Left renal pelvis (tissue), 4 donors: Measurements from ENCODE around the gene NWD2. TPM values are rescaled to one million over a fixed set of nuclear protein-coding genes. Genes with fewer than 3 reads are reported as not detected.
A peak's percentile ranks its signal among the peaks of the same experiment; 100 is the strongest.

Experiments used
- DNase-seq, 4 donors: peaks; one replicate each; pipeline ENCODE4 v3.0.0-alpha.2; 2013; ENCODE audit warnings: low read depth in 4 of 4, low spot score in 3 of 4
- polyA plus RNA-seq, 4 donors: library from polyadenylated mRNA; unstranded; fragments of 120-200 nt; gene quantifications; one replicate each; pipeline ENCODE4 v1.2.1, GENCODE V29; 2013; ENCODE audit not compliant: insufficient read length in 4 of 4

Gene NWD2
- polyA plus RNA-seq, 4 donors = 0.01 to 0.27 (median 0.10) TPM

DNA sequence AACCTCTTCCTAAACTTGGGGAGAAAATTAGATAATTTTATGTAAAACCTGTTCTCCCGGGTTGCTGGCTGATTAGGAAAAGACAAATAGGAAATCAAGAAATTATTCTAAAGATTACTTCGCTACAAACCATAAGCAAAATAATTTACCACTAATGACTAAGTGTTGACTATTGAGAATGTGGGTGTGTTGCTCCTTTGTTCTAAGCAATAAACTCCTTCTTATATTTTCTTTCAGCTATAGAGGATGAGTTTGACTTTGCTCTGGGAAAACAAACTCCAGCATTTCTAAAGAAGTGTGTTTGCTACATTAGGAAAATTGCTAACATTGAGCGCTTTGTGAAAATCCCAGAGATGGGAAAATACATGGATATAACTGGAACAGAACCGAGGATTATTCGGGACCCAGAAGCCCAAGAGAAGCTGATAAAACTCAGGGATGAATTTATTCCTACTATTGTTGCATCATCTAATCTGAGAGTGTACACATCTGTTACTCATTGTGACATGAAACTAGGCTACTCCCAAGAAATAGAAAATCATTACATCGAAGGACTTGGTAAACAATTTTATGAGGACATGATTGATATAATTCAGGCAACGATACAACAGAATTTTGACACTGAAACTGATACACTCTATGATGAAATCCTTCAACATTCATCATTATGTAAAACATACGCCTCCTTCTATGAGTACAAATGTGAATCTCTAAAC, 194.2 kb downstream of the NWD2 start:
- no peak for DNase-seq

DNA sequence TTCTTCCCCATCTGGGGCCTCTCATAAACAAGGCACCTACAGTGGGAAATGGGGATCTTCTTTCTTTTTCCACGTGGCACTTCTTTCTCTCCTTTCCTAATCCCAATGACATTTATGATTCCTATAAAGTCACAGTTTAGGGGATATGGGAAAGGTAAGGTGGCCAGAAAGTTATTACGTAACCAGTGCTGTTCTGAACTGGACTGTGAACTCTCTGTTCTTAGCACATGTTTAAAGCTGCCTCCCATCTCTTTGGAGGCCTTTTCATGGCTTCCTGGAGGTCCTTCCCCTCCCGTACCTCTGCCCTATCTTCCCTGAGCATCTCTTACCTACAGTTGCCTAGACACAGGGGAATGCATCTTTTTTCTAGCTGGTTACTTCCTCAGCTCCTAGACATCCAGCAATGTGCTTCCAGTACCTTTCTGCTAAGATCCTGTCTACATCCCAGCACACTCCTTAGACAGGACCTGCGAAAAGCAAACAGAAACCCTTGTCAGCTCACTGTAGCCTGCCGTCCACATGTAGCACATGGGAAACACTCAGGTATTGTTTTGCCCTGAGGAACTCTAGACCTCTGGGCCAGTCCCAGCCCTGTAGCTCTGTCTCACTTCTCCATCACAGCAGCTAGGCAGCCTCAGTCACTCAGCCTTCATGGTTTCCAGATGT, 195.4 kb downstream of the NWD2 start:
- no peak for DNase-seq

DNA sequence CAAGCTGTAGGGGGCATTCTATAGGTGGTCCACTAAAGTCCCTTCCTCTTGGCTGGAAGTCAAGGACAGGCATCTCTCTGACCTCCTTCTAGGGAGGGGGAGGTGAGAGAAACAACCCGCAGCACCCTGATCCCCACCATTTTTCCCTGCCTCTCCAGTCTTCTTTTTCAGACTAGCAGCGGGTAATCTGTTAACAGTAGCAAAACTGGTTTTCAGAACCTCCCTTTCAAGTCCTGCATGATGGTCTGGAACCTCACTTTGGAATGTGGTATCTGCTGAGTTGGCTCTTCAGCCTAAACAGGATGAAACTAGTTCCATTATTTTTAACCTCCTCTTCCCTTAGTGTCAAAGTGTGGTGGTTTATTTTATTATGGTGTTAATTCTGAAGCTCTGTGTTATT, 196.0 kb downstream of the NWD2 start:
- DNase-seq = no peak

DNA sequence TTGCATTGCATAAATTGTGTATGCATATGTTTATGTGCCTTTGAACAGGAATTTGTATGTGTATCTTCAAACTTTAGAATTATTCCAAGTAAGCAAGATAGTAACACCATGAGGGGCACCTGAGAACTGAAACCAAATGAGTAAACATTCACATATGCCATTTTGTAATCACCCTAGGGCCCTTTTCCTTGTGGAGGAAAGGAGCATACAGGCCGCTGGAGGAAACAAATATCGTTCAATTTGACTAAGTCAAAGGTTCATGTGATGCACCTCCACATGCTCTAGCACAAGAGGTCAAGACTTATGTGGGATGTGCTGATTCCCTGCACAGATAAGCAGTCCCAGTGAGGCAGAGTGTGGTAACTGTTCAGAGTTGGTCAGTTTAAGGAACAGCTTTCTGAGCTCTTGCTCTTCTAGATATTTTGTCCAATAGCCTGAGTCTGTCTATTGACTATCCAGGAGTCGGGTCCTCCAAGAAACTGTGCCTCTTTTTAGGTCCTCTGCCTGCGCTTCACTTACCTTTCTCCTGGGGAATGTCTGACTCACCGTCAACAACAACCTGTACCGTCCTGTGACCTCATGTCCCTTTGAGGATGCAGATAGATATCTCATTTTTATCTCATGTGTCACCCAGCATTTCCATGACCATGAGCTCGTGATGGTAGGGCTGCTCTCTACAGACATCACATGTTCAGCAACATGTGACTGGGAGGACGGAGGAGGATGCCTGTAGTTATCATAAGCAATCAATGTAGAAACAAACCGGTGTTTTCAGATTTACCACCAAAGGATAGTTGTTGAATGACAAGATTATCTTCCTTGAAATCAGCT, 196.9 kb downstream of the NWD2 start:
- DNase-seq = no peak

DNA sequence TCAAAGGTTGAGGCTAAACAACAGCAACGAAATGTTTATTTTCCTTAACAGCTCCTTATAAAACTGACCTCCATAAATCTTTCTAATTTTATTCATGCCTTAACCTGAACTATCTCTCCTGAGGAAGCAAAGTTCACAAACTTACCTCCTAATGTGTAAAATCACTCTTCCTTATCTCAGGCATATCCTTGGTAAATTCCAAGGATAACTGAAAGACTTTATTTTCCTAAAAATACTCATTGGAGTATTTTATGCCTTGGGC, 197.4 kb downstream of the NWD2 start:
- no peak for DNase-seq

DNA sequence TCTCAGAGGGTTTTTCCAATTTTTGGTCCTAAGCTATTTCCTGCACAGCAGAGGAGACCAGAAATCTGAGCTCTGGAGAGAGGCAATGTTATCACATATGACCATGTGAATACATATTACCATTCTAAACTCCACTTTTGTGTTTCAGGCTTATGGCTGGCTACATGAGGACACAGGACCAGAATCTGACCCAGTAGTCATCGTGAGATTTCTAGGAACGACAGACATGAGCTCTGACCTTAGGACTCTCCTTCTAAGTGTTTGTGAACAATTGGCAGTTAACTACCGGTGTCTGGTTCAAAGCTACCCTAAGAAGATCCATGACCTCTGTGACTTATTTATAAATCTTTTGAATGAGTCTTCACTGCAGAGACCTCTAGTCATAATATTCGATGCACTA, 198.6 kb downstream of the NWD2 start:
- DNase-seq = no peak

DNA sequence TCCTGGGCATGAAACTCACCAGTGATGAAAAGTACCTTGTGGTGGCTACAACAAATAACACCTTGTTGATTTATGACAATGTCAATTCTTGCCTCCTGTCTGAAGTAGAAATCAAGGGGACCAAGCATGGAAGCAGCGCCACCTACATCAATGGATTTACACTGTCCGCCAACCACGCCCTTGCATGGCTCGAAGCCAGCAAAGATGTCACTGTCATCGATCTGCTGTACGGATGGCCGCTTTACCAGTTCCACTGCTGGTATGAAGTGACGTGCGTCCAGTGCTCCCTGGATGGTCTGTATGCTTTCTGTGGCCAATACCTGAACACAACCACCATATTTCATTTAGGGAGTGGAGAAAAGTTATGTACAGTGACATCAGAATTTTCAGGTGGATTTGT, 200.5 kb downstream of the NWD2 start:
- DNase-seq = no peak

DNA sequence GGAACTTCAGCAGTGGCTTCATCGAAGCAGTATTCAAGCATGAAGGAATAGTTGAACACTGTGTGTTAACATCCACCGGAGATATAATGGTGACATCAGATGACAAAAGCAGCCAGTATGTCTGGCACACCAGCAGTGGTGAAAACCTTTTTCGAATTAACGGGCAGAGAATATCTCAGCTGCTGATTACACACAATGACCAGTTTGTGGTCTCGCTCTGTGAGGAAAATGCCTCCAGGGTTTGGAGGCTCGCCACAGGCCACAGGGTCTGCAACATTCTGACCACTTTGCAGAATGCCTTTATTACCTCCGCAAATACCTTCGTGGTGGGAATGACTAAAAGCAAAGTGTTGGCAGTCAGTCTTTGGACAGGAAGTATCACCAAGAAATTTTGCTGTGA, 201.5 kb downstream of the NWD2 start:
- DNase-seq = no peak

DNA sequence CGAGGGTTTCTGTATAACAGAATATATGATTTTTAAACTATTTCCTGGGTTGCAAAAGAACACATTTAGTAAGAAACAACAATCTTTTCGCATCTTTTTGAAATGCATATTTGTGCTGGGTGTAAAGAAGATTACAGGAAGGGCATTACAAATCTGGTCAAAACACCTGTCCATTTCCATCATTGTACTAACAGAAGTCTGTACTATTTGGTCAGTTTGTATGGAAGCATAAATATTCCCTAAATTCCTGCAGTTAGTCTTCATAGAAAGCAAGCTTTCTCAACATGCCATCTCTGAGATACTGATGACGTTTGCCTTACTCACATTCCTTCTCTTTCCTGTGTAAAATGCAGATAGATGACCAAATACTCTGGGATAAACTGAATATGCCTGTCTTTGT, 203.3 kb downstream of the NWD2 start:
- no peak for DNase-seq

DNA sequence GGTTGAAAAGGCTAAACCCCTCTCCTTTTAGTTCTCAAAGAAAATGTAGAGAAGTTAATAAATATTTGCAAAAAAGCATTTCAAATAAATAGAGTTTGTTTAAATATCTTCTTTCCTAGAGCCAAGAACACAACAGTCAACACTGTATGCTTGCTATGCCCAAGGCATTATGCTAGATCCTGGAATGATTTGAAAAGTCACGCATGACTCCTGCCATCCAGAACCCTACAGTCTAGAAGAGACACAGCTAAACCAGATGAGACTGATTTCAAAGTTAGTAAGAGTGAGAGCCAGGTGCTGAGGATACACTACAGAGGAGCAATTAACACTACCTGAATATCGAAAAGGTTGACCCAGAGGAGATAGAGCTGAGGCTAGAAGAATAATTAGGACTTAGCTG, 205.8 kb downstream of the NWD2 start:
- no peak for DNase-seq

DNA sequence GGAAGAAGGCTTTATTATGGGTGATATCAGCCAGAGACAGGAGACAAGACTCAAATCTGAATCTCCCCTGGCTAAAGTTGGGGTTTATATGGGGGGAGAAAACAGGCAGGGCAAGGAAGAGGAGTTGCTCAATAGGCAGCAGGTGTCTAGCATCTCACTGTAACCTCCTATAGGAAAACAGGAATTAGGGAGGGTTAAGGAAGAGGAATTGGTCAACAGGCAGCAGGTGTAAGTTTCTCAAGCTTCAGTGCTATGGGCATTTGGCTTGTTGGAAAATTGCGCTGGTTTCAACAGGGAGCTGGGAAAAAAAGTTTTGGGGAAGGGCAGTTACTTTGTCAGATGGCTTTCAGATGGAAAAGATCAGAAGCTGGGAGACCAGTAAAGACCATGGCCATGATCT, 206.4 kb downstream of the NWD2 start:
- DNase-seq = no peak

DNA sequence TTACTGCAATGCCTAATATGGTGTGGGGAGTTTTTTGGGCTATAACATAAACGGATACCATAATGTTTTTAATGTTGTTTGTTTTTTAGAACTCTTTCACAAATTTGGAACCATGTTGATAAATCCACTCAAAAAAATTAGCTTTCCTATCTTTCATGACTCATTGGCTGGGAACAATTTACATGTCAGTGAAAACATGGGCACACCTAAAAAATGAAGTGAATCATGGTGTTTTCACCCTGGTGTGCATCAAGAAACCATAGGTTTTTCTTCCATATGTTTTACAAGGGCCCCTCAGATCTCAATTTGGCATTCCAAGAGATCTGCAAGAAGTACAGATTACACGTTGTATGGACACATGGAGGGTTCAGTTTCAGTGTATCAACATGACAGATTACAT, 207.1 kb downstream of the NWD2 start:
- DNase-seq = no peak

DNA sequence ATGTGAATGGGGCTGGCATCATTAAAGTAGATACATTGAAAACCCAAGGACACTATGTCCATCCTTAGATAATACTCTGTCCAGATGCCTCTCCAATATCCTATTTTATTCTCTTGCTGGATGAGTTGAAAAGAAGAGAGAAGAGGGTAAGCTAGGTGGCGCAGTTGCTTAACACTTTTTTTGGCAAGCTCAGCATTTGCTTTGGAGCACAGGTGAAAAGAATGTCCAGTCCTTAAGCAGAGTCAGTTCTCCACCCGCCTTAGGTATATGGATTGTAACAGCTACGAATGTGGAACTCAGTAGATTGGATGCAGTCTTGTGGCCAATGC, 208.4 kb downstream of the NWD2 start:
- DNase-seq = peak; percentile 53 to 76 (median 70)

DNA sequence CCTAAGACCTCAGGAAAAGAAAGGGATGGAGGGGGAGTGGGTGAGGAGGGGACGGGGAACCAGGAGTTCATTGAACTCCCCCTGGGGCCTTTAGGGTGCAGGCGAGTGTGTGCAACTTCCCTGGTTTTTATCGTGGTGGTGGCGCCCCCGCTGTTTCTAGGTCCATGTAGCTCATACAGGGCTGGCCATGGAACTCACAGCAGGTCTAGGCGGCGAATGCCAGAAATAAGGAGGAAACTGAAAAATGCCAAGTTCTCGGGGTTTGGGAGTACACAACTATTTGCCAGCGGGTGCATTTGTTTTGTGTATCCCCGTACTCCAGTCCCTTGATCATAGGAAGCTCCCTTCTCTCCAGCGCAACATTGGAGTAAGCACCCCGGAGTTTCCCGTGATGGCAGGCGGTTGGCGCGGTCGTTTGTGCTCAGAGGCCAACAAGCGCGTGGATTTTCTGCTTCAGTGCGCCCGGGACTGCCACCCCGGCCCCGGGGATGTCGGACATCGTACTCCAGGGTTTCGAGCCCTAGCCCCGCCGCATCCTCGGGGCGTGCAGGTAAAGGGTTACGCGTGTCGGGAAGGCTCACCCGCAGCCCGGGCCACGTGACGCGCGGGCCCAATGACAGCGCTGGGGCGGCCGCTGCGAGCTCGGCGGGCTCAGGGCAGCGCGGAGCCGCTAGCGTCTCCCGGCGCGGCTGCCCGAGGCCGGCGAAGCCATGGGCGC, 208.9 kb downstream of the NWD2 start:
- peak in 2 of 4 donors; percentile 31 to 33 for DNase-seq

DNA sequence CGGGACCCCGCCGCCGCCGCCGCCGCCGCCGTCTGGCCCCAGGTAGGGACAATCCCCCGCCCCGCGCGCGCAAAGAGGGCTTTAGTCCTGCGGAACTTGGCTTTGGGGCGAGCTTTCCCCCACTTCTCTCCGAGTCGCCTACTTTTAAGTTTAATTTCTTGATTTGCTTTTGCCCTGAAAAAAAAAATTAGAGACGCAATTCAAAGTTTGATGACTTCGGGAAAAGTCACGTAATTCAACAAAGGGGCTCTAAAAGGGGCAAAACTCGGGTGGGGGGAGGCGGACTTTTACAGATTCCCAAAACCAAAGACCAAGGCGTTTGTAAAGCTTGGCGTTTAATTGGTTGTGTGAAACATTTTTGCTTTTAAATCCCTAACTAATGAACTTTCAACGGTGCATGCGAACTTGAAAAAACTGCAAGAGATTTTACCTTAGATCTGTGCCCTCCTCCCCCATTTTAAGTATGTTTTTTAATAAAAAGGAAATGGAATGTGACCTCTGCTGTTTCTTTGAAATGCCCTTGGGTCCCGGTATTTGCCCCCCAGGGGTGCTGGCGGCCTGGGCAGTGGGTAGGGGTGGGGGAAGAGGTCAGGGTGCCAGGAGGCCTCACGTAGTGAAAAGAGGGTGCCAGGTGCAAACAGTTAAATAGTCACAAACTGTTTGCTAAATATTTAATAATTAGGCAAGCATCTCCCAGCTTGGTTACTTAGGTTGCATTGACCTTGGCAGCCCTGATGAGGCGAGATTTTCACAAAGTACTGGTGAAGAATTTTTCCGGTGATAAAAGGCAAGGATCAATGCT, 209.7 kb downstream of the NWD2 start:
- DNase-seq = no peak

DNA sequence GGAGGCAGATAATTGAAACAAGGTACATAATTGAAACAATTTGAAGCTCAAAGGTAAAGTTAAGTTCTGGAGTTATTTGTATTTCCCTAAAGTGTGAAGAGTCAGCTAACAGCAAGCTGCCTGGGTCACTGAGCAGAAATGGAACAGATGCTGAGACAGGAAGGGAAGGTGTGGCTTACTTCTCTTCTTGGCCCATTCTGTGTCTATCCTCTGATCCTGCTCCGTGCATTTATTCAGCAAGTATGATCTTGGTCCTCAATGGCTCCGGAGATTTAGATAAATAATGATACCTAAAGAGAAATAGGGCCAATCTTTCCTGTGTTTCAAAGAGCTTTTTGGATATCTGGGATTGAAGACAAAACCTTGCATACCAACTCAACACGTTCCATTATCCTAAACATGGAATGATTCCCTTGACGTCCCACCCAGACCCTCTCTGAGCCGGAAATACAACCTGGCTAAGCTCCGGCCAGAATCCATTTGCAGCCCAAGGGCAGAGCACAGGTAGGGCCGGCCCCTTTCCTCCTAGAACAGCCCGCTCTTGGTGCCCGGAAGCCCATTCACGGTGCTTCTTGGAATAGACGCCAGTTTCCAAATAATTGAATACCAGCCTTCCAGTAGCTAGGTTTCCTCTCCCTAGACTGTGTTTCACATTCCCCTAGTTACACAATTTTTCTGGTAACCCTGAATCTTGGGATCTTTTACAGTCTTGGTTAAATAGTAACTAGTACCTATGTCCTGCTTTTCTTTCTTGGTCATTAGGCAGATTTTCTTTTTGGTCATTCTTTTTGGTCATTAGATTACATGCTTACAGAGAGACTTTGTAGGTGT, 211.0 kb downstream of the NWD2 start:
- DNase-seq = no peak

DNA sequence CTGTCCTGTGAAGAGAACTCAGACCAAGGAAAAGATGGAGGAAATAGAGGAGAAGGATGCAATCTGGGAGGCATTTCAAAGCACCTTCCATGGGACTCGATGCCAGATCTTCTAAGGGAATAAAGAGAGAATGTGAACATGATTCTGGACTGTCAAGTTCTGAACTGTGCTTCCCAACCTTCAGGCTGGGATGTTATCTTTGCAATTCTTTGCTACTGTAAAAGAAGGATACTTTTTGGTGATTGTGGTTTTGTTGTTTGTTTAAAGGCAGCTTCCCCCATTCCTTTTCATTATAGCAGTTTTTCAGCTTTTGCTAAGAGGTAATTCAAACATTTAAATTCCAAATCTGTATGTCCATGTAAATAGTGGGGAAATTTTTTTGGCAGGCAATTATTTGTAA, 217.3 kb downstream of the NWD2 start:
- DNase-seq = no peak

DNA sequence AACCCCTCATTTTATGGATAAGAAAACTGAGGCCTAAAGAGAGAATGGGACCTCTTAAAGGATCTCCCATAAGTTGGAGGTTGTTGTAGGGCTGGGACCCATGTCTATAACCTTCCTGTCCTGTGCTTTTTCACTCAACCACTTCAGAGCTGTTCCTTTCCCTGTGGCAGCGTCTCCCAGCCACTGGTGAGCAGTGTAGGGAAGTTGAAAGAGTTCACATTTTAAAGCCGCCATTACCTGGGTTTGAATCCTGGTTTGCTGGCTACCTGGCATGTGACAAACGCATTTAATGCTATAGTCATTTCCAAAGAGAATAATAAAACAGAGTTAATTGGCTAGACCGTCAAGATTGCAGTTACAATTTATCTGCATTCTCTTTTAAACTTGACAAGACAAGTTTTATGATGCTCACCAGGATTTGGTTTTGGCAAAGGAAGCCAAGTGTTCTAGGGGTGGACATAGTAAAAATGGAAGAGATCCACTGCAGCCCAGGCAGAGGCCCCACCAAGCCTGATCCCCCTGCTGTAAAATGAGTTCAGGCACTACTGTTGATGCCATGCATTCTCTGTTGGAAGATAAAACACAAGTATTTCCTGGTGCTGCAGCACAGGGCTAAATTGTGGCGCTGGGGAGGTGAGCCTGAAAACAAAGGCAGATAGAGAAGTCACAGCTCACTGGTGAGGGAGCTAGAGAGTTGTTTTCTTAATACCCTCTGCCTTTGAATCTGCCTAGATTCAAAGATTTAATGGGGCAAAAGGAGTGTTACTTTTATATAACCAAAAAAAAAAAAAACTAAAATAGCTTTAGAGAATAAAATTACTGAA, 218.7 kb downstream of the NWD2 start:
- DNase-seq = no peak
